Mucosa of gallbladder (tissue), 1 donor: ENCODE results near the gene ZDHHC7. TPM values are rescaled to one million over a fixed set of nuclear protein-coding genes. Genes with fewer than 3 reads are reported as not detected.
A peak's percentile ranks its signal among the peaks of the same experiment; 100 is the strongest.
"Not testable (repeated sequence)": the region's sequence is repeated elsewhere in the genome, so short reads cannot be mapped to it uniquely, and the experiment has no call there.

Experiments
- DNase-seq: peaks from one replicate; pipeline ENCODE4 v3.0.0-alpha.2; 2020; ENCODE audit warnings: low spot score
- total RNA-seq: library from RNA; stranded (reverse); gene quantifications from one replicate; pipeline ENCODE4 v1.2.1, GENCODE V29; 2021
- donor health status: DM: no; HTN: no; CAD: no.

The ZDHHC7 gene
- total RNA-seq, 1 donor from 2014 or later: 56.4 TPM

DNA sequence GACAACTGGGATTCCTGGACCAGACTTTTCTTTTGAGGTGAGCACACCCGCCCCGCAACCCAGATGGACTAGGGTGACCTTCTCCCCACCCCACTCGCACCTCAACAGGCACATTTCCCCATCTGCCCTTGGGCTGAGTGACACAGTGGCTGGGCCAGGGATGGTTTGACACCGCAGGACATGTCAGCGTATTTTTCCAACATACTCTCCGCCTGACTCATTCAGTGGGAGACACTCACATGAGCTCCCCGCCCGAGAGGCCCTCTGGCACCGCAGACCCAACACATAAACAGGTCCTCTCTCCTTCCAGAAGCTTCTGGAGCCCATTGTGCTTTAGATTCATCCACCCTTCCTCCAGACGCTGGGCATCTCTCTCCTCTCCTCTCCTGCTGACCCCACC, 69.4 kb downstream of the ZDHHC7 start:
- DNase-seq: no peak

DNA sequence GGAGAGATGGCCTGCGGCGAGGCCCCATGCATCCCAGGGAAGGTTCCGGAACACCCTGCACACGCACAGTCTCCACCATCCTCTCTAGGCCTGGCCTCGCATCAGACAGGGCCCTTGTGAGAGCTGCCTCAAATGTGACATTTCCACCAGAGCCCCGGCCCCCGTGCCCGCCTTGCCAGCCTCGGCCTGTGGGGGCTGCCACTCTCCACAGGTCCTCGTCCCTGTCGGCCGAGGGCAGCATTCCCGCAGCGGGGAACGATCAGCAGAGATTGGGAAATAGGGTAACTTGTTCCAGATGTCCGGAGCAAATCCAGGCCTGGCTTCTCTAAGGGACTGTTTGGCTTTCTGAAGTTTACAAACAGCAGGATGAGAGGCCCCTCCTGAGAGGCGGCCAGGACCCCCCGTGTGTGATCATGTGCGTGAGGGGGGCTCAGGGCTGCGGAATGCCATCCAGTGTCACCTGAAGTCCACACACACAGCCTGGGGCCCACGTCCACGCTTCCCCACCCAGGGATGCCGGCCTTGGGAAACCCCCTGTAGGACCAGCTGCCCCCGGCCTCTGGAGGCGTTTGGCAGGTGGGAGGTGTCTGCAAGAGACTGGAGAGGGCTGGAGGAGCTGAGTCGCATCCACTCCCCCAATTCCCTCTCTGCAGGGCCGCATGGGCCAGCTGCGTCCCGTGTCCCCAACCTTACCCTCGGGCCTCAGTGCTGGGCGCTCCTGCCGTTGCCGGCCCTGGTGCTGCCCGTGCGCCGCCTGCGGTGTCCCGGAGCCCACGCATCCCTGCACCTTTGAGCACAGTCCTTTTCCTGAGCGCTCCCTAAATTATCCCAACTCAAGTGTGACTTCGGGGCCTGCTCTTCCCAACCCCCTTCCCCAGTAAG, 70.4 kb downstream of the ZDHHC7 start:
- DNase-seq: no peak

DNA sequence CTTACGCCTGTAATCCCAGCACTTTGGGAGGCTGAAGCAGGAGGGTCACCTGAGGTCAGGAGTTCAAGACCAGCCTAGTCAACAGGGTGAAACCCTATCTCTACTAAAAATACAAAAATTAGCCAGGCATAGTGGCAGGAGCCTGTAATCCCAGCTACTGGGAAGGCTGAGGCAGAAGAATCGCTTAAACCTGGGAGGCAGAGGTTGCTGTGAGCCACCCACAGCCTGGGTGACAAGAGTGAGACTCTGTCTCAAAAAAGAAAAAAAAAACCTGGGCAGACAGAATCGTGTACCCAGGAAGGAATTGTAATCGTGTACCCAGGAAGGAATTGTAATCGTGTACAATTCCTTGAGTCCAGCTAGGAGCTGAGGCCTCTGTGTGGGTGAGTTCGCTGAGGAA, 72.7 kb downstream of the ZDHHC7 start:
- not testable (repeated sequence) for DNase-seq

DNA sequence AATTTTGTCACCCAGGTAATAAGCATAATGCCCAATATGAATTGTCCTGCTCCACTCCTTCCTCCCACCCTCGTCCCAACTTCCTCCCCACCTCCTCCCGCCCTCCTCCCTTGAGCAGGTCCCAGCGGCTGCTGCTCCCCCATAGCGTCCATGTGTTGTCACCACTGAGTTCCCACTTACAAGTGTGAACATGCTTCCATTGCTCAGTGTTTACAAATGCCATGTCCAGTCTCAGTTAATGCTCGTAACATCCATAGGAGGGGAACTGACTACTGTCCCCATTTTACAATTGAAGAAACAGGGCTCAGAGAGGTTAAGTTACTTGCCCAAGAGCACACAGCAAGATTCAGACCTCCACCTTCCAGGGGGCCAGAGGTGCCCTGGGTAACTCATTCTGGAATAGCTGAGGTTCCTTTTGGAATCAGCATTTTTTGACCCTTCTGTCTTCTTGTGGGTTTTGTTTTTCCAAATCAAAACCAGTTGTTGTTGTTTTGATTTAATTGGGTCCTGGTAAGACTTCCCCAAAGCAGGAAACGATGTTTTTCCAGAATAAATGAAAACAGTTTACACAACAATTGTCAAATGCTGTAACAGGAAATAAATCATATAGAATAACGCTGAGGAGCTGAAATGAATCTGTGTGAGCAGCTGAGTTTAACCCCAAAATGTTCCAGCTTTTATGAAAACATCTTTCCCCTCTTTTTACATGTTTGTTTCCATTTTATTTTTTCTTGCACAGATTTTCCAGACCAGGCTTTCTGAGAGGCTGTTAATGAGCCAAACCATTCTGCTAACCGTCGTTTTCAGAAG, 73.9 kb downstream of the ZDHHC7 start:
- no peak for DNase-seq

DNA sequence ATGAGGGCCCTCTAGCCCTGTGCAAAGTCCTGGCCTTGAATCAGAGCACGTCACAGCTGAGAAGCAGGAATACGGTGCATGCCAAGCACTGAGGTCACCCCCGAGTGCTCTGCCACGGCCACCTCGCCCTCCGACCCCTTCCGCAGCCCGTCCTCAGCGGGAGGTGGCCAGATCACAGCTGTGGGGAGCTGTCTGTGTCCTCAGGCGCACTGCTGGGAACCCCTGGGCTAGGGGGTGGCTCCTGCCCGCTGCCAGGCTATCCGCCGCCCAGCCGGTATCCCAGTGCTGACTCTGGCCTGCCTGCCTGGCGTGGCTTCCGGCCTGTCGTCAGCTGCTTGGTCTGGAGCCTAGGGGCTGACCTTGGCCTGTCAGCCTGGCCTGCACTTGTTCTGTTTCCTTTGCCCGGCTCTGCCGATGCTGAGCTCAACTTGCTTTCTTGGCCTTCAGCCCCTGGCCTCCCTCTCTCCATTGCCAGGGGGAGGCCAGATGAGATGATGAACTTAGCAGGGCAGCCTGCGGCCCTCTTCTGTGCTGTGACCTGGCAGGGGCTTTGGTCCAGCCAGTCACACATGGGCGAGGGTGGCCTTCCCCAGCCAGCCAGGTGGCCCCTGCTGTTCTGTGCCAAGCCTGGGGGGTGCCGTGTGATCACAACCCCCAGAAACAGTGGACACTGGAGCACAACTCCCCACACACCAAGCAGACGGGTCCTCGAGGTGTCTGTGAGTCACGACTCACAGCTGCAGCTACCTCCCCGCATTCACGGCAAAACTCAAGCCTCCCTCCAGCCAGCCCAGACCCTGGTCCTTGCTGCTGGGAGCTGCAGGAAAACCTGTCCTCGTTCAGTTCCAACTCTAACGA, 77.3 kb downstream of the ZDHHC7 start:
- DNase-seq: peak; percentile 47

DNA sequence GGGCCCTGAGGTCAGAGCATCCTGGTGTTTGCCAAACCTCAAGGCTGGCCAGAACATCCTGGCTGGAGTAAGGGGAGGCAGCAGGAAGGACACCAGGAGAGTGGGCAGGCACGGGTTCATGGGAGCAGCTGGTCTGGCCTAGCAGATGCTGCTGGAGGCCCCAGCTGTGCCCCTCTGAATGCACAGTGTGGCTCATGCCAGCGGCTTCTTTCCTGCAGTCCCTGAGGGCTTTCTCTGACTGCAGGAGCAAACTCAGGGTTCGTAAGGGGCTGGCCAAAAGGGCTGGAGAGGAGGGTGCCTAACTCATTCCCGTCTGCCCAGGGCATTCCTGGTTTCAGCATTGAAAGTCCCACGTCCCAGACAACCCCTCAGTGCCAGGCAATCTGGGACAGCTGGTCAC, 78.7 kb downstream of the ZDHHC7 start:
- DNase-seq: no peak

DNA sequence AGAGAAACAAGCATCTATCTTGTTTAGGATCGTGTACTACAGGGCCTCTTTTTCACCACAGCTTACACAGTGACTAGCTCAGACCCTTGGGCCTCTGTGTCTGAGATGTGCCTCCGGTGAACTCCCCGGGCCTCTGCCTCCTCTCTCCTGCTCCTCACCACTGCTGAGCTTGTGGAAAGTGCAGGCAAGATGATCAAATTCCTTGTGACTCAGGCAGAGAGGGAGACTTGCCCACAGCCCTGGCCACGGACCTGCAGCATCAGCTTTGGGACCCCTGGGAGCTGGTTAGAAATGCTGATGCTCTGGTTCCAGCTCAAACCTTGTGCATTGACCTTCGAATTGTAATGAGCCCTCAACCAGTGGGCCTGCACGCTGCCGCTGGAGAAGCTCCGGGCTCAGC, 79.8 kb downstream of the ZDHHC7 start:
- no peak for DNase-seq

DNA sequence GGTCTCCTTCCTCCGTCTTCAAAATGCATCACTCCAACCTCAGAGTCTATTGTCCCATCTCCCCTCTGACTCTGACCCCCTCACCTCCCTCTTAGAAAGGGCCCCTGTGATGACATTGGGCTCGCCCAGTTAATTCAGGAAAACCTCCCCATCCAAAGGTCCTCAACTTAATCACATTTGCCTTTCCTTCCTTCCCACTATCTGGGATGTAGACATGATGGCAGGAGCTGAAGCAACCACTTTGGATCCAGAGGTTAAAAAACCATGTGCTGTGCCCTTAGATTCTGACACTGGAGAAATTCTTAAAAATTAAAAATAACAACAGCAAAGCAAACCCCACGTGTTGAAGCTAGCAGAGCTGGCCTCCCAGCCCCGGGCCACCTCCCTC, 80.2 kb downstream of the ZDHHC7 start:
- DNase-seq: no peak

DNA sequence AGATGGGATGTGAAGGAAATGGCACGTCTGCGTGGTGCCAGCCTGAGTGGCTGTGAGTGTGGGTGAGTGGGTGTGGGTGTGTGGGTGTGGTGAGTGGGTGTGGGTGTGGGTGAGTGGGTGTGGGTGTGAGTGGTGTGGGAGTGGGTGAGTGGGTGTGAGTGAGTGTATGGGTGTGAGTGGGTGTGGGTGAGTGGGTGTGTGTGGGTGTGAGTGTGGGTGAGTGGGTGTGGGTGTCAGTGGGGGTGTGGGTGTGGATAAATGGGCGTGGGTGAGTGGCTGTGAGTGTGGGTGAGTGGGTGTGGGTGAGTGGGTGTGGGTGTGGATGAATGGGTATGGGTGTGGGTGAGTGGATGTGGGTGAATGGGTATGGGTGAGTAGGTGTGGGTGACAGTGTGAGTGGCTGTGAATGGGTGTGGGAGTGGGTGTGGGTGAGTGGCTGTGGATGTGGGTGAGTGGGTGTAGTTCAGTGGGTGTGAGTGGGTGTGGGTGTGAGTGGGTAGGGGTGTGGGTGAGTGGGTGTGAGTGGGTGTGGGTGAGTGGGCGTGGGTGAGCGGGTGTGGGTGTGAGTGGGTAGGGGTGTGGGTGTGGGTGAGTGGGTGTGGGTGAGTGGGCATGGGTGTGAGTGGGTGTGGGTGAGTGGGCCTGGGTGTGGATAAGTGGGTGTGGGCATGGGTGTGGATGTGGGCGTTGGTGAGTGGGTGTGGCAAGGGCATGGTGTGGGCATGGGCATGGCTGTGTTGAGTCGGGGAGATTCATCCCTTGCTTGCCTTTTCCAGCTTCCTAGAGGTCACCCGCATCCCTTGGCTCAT, 80.8 kb downstream of the ZDHHC7 start:
- no peak for DNase-seq

DNA sequence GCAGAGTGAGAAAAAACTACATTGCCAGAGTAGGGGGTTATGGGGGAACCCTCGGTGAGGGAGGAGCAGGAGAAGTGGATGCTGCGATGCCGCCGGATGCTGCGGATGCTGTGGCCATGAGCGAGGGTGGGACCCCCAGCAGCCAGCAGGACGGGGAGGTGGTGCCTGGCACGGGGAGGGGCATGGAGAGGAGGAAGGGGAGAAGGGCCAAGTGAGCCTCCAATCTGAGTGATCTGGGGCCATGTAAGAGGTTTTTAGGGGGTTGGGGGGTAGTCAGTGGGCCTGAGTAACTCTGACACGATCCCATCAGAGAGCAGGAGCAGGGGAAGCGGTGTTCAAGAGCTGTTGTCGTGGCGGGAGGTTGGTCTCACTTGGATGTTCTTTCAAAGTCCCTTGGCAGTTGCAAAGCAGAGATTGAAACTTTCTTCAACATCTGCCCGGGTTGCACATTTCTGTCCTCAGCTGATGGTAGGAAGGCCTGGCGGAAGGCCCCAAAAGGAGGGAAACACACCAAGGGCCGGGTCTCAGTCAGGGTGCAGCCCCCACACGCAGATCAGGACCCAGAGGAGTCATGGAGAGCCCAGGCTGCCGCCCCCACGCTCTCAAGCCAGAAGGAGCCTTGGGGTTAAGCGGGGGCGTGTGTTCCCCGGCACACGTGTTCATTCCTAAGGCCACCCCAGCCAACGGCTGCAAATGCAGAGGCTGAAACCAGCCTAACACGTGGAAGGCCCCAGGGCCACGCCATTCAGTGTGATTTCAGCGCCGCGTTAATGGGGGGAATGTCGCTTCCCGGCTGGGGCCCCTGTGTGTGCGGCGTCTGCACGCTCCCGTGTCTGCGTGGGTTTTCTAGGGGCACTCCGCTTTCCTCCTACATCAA, 81.7 kb downstream of the ZDHHC7 start:
- DNase-seq: no peak

DNA sequence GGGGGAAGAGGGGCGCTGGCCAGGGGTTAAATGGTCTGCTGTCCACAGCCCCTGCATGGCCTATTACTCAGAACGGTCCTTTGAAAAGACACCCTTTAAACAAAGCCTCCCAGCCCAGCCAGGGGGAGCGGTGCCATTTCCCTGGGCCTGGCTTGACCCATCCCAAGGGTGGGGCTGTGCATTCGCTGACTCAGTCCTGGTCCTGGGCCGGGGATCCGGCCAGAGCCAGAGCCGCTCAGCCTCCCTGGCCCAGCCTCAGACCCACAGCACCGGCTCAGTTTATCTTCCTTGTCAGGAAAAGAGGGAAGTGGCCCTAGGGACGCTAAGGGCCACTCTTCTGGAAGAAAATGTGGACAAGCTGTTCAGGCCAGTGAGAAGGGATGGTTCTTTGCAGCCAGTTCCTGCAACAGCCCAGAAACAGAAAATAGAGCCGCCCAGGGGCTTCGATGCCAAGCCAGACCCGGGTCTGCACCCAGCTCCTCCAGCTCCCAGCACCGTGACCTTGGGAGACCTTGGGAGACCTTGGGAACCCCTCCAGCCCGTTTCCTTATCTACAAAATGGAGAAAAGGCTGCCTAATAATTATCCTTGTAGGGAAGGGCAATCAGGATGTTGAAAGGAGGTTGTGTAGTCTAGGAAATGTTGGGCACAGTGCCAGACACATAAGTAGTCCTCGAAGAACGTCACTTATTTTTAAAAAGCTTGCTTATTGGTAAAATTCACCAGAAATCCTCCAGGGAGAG, 82.5 kb downstream of the ZDHHC7 start:
- DNase-seq: peak; percentile 61

DNA sequence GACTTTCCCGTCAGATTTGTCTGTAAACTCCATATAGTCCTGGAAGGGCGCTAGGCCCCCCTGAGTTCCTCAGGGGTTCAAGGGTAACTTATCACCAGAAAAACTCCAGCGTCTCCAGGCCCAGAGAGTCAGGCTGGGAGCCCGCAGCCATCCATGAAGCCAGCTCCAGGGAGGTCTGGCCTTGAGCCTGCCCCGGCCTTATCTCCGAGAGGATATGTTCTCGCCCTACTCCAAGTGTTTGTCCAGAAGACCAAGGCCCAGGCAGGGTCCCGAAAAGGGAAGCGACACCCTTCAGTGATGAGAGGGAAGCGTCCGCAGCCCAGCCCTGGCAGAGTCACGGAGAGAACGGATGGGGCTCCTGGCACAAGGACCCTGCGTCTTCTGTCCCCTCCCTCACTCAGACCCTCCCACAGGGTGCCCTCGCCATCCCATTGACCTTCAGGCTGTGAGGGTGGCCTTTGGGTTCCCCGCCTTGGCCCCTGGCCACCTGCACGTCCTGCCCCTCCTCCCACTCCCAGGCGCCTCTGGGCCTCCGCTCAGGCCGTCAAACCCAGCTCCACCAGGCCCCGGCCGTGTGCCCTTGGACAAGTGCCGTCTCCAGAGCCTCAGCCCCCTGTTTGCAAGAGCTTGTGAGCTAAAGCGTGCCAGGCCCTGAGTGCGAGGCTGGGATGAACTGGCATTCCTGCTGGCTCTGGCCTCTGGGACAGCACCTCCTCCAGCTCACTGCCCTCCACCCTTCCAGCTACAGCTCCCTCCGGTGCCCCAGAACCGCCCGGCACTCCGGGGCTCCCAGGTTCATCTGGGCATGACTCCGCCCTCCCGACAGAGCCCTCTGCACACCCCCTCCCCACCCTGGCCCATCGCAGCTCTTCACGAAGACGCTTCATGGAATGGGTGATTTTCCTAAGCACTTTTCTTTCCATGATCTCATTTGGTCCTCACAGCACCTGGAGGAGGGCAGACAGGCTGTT, 83.4 kb downstream of the ZDHHC7 start:
- DNase-seq: no peak

DNA sequence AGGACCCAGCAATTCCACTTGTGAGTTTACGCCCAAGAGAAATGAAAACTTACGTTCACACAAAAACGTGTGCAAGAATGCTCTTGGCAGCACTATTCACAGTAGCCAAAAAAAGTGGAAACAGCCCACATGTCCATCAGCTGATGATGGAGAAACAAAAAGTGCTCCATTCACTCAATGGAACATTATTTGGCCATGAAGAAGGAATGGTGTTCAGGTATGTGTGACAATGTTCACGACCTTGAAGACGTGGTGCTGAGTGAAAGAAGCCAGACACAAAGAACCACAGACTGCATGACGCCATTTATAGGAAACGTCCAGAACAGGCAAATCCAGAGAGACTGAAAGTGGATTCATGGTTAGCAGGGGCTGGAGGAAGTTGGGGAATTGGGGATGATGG, 84.9 kb downstream of the ZDHHC7 start:
- DNase-seq: no peak

DNA sequence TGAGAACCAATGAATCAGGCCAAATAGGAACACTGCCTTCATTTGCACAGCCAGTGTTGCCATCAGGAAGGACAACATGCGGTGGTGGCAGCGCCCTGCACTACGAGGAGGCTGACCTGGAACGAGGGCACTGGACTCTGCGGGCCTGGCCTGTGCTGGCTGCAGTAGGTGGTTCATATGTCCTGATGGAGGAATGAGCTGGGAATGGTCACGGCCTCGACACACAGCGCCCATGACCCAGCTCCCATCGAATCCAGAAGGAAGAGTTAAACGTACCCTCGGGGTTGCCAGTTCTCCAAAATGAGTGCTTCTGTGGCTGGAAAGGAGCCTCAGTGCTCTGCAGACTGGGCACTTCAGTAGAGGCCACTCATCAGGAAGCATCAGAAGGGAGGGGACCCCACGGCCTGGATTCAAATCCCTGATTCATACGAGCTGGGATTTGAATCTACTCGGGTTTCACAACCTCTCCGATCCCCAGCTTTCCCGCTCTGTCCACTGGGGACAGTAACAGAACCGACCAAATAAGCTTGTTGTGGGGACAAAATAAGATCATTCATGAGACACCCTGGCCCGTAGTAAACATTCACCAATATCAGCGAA, 85.5 kb downstream of the ZDHHC7 start:
- DNase-seq: no peak

DNA sequence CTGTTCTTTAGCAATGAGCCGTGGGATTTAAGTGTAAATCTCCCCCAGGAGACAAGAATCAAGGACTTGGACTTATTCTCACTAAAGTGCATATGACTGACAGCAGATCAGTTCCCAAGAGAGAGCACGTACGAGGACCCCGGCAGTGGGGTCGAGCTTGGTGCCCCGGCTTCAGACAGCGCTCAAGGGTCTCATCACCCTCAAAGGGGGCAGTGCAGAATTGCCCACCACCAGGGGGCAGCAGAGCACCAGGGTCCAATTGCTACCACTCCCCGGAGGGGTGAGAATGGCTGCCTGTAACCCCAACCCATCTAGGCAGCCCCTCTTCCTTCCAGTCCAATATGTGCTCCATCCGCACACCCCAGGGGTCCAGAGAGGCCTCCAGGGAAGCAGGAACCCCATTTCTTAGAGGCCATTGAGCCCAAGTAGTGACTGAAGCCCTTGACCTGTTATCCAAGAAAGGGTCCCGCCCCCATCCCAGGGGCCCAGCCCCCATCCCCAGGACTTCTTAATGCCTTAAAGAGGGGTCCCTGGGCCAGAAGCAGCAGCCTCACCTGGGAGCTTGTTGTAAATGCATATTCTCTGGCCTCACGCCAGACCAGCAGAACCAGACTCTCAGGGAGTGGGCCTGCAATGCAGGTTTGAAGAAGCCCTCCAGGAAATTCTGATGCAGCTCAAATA, 86.1 kb downstream of the ZDHHC7 start:
- DNase-seq: peak; percentile 48

DNA sequence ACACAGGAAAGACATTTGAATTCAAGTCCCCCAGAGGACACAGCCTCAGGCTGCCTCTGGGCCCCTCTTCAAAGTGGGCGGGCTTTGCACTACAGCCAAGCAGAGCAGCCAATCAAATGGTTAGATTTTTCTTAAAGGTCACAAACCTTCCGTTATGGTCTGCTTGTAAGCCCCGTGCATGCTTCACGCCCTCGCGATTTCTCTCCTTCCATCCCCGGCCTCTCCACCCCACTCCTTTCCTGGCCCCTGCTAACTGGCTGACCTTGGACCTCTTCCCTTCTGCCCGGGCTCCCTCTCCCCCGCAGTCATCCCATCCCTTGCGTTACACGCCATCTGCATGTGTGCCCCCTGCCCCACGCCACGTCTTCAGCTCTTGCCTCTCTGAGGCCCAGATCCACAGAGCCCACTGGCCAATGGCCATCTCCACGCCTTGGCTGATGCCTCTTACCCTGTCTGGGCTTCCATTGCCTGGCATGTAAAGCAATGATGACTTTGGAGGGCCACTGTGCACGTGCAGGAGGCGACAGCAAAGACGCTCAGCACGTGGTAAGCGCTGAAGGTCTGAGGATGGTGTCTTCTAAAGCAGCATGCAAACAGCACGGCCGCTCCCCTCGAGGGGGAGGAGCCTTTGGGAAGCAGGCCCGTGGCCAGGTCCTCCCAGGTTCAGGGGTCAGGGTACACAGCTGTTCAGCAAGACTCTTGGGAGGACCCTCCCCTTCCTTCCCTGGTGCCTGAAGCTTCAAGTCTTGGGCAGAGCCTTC, 86.8 kb downstream of the ZDHHC7 start:
- DNase-seq: no peak
